ENCODE results near the gene LOC101059915.

Gene LOC101059915

DNA sequence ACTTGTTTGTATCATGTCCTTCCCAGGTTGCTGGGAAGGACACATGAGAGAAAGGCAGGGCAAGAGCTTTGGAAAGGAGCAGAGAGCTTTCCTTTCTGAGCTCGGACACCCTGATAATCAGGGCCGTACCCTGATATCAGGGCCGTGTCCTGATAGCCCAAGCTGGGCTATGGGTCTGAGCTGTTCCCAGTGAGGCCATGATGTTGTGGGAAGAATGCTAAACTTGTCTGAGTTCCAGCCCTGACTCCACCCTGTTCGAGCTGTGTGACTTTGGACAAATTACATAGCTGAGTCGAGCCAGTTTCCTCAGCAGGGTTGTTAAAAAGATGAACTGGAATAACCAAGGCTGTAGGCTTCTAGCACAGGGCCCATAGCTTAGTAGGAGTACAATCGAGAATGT is 45.7 kb upstream of the LOC101059915 start:
- FAIRE-seq (no peak), DNase-seq (ENCODE audit: low read depth, low spot score) (no peak), ATAC-seq (no peak)
- Histone ChIP-seq H3K4me1 (ENCODE audit: control insufficient read depth, insufficient read depth, low read length) (peaks cover 56% of the 10 kb centered on the region), H3K9ac (ENCODE audit: control insufficient read depth, insufficient read depth, low read length) (no peak overlapping the region), H3K36me3 (ENCODE audit: control insufficient read depth in 2 of 2, insufficient read depth in 2 of 2, low read length in 1 of 2) (no peaks in the 10 kb centered on the region), H3K9me3 (replicated peaks; ENCODE audit: control insufficient read depth, insufficient read depth, low read length) (no peaks in the 10 kb centered on the region; the same call in 1 of the 3 replicates), H3K79me2 (ENCODE audit: control insufficient read depth, insufficient read depth, low read length) (peaks cover 15% of the 10 kb centered on the region), H3K27ac (ENCODE audit: control insufficient read depth, insufficient read depth) (peak overlapping the region; percentile 89), H4K20me1 (ENCODE audit: control insufficient read depth, insufficient read depth) (no peaks in the 10 kb centered on the region), H3K27me3 (replicated peaks in 1 of 2; ENCODE audit: control insufficient read depth in 2 of 2, insufficient read depth in 2 of 2, low read length in 1 of 2) (no peaks in the 10 kb centered on the region), H3K4me3 (no peak overlapping the region), H2AFZ (ENCODE audit: control insufficient read depth, low read depth, low read length) (no peak overlapping the region), H3K4me2 (ENCODE audit: control insufficient read depth, insufficient read depth) (no peak overlapping the region)
- 74% methylated on average over 6 of the region's 6 CpGs for WGBS (ENCODE audit: insufficient coverage, insufficient replicate concordance, low lambda C conversion rate, missing lambda C conversion rate)
- SMC1A ChIA-PET (ENCODE audit: uncharacterized antibody, unreplicated experiment): interaction anchor here (0.8 to 9.3 kb wide), 6 partner anchors 13 to 83 kb away, joined by 3 to 119 read pairs (median 4); no protein-coding TSS in a partner anchor
- RAD21 ChIA-PET (ENCODE audit: unreplicated experiment): interaction anchor here (0.6 to 6.6 kb wide), 7 partner anchors 8 to 89 kb away, joined by 3 to 44 read pairs (median 5); partner anchors contain the start of gene OGT
- intact Hi-C loops (cut with micrococcal nuclease; ENCODE audit: unreplicated experiment): loop anchor here (1.0 kb wide), 2 partner anchors 12 to 29 kb away; no protein-coding TSS in a partner anchor
- in situ Hi-C loops (cut with MboI): no loop called here
- BruUV-seq (replicated peaks): no TSS peak
- CTCF ChIA-PET: interaction anchor here (0.6 to 3.2 kb wide), 3 partner anchors 8 to 15 kb away, joined by 3 to 16 read pairs (median 3); no protein-coding TSS in a partner anchor
- POLR2A ChIA-PET: interaction anchor here (0.7 to 2.6 kb wide), 6 partner anchors 12 to 89 kb away, joined by 3 to 17 read pairs (median 4); partner anchors contain the start of gene OGT
- no peak for TF ChIP-seq SIN3A (IDR thresholded peaks at IDR 0.05; ENCODE audit: low read depth, low read length)
- TF ChIP-seq EGR1 (IDR thresholded peaks at IDR 0.05; ENCODE audit: borderline replicate concordance in 1 of 2, low read depth in 2 of 2, low read length in 2 of 2): no peak
- TF ChIP-seq SMARCA5 (IDR thresholded peaks at IDR 0.05): no peak
- TF ChIP-seq MTA2 (IDR thresholded peaks at IDR 0.05; ENCODE audit: low read depth): no peak
- TF ChIP-seq, protein P1, sequence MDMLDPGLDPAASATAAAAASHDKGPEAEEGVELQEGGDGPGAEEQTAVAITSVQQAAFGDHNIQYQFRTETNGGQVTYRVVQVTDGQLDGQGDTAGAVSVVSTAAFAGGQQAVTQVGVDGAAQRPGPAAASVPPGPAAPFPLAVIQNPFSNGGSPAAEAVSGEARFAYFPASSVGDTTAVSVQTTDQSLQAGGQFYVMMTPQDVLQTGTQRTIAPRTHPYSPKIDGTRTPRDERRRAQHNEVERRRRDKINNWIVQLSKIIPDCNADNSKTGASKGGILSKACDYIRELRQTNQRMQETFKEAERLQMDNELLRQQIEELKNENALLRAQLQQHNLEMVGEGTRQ (IDR thresholded peaks at IDR 0.05; ENCODE audit: borderline replicate concordance, low read depth, low read length): no peak
- no peak for TF ChIP-seq TCF12 (IDR thresholded peaks at IDR 0.05; ENCODE audit: low read depth, low read length)
- TF ChIP-seq, protein P2, sequence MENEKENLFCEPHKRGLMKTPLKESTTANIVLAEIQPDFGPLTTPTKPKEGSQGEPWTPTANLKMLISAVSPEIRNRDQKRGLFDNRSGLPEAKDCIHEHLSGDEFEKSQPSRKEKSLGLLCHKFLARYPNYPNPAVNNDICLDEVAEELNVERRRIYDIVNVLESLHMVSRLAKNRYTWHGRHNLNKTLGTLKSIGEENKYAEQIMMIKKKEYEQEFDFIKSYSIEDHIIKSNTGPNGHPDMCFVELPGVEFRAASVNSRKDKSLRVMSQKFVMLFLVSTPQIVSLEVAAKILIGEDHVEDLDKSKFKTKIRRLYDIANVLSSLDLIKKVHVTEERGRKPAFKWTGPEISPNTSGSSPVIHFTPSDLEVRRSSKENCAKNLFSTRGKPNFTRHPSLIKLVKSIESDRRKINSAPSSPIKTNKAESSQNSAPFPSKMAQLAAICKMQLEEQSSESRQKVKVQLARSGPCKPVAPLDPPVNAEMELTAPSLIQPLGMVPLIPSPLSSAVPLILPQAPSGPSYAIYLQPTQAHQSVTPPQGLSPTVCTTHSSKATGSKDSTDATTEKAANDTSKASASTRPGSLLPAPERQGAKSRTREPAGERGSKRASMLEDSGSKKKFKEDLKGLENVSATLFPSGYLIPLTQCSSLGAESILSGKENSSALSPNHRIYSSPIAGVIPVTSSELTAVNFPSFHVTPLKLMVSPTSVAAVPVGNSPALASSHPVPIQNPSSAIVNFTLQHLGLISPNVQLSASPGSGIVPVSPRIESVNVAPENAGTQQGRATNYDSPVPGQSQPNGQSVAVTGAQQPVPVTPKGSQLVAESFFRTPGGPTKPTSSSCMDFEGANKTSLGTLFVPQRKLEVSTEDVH (IDR thresholded peaks at IDR 0.05; ENCODE audit: low read depth, partially characterized antibody): no peak
- TF ChIP-seq NFXL1 (IDR thresholded peaks at IDR 0.05; ENCODE audit: borderline replicate concordance): no peak
- TF ChIP-seq, protein P3, sequence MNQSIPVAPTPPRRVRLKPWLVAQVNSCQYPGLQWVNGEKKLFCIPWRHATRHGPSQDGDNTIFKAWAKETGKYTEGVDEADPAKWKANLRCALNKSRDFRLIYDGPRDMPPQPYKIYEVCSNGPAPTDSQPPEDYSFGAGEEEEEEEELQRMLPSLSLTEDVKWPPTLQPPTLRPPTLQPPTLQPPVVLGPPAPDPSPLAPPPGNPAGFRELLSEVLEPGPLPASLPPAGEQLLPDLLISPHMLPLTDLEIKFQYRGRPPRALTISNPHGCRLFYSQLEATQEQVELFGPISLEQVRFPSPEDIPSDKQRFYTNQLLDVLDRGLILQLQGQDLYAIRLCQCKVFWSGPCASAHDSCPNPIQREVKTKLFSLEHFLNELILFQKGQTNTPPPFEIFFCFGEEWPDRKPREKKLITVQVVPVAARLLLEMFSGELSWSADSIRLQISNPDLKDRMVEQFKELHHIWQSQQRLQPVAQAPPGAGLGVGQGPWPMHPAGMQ (IDR thresholded peaks at IDR 0.05; ENCODE audit: borderline replicate concordance): no peak
- no peak for TF ChIP-seq ZZZ3 (IDR thresholded peaks at IDR 0.05; ENCODE audit: control insufficient read depth, insufficient read length, low read depth)
- TF ChIP-seq NR2C2 (IDR thresholded peaks at IDR 0.05; ENCODE audit: borderline replicate concordance, control insufficient read depth, insufficient read length, low read depth): no peak
- no peak for TF ChIP-seq GATAD2B (conservative IDR thresholded peaks at IDR 0.05; ENCODE audit: low read depth)
- TF ChIP-seq NFIC (IDR thresholded peaks at IDR 0.05; ENCODE audit: low read depth, low read length): no peak
- no peak for TF ChIP-seq SRF (IDR thresholded peaks at IDR 0.05; ENCODE audit: low read depth in 2 of 2, low read length in 2 of 2)
- TF ChIP-seq, protein P4, sequence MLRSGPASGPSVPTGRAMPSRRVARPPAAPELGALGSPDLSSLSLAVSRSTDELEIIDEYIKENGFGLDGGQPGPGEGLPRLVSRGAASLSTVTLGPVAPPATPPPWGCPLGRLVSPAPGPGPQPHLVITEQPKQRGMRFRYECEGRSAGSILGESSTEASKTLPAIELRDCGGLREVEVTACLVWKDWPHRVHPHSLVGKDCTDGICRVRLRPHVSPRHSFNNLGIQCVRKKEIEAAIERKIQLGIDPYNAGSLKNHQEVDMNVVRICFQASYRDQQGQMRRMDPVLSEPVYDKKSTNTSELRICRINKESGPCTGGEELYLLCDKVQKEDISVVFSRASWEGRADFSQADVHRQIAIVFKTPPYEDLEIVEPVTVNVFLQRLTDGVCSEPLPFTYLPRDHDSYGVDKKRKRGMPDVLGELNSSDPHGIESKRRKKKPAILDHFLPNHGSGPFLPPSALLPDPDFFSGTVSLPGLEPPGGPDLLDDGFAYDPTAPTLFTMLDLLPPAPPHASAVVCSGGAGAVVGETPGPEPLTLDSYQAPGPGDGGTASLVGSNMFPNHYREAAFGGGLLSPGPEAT (IDR thresholded peaks at IDR 0.05; ENCODE audit: low read depth): no peak
- no peak for TF ChIP-seq SUZ12 (IDR thresholded peaks at IDR 0.05; ENCODE audit: unreplicated experiment)
- TF ChIP-seq, protein P5, sequence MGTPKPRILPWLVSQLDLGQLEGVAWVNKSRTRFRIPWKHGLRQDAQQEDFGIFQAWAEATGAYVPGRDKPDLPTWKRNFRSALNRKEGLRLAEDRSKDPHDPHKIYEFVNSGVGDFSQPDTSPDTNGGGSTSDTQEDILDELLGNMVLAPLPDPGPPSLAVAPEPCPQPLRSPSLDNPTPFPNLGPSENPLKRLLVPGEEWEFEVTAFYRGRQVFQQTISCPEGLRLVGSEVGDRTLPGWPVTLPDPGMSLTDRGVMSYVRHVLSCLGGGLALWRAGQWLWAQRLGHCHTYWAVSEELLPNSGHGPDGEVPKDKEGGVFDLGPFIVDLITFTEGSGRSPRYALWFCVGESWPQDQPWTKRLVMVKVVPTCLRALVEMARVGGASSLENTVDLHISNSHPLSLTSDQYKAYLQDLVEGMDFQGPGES (IDR thresholded peaks at IDR 0.05): no peak
